PC-9 (cell line): ENCODE data around the gene AEN.

ENCODE experiments used
- CTCF ChIP-seq: fragments of 200-600 bp; sonication (generic); conservative IDR thresholded peaks from 2 replicates; pipeline ENCODE4 v1.6.1; 2017; ENCODE audit warnings: mixed run types, antibody characterized with exemption, mild to moderate bottlenecking, moderate library complexity
- EZH2 ChIP-seq: fragments of 200-600 bp; sonication (generic); IDR thresholded peaks from 2 replicates; pipeline ENCODE4 v1.8.0; 2017; ENCODE audit warnings: antibody characterized with exemption, low read depth

GRCh38 chr15:88616240-88616639, 4.9 kb upstream of the AEN start:
- TF ChIP-seq CTCF, result no peak
- TF ChIP-seq EZH2, result no peak
